ENCODE data around the gene MAP1LC3B.
A peak's percentile ranks its signal among the peaks of the same experiment; 100 is the strongest.
"Not testable (repeated sequence)": the region's sequence is repeated elsewhere in the genome, so short reads cannot be mapped to it uniquely, and the experiment has no call there.

Gene MAP1LC3B

GRCh38 chr16:87379312-87379752 lies 12.8 kb upstream of the MAP1LC3B start:
- DNase-seq; H3K27ac Mint-ChIP-seq; H3K9me3 Mint-ChIP-seq; H3K27me3 Mint-ChIP-seq; ATAC-seq (replicated peaks); H3K4me3 Mint-ChIP-seq: not testable (repeated sequence)
- peaks cover 36 to 54% of the 10 kb centered on the region in 2 donors for H3K4me1 Mint-ChIP-seq (ENCODE audit: low read depth in 2 of 2)
- peaks cover 21% of the 10 kb centered on the region for H3K36me3 Mint-ChIP-seq (ENCODE audit: insufficient read depth)

DNA sequence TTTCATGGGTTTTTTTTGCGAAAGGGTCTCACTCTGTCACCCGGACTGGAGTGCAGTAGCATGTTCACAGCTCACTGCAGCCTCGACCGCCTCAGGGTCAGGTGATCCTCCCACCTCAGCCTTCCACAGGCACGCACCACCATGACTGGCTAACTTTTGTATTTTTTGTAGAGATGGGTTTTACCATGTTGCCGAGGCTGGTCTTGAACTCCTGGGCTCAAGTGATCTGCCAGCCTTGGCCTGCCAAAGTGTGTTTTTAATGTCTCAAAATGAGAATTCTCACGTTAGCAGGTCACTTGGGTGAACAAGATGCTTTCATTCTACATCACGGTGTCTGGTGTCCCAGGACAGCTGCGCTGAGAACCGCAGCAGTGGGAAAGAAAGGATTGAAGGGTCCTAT lies 11.7 kb upstream of the MAP1LC3B start:
- DNase-seq (no peak), ATAC-seq (replicated peaks) (no peak)
- H3K4me1 Mint-ChIP-seq (ENCODE audit: low read depth in 2 of 2): peaks cover 41 to 57% of the 10 kb centered on the region in 2 donors
- H3K36me3 Mint-ChIP-seq (ENCODE audit: insufficient read depth): peaks cover 32% of the 10 kb centered on the region
- H3K4me3 Mint-ChIP-seq: peak overlapping the region; percentile 92 to 95
- H3K27ac Mint-ChIP-seq: peak overlapping the region; percentile 38 to 99
- no peaks in the 10 kb centered on the region for H3K27me3 Mint-ChIP-seq
- peaks cover 0 to 1% of the 10 kb centered on the region in 2 donors for H3K9me3 Mint-ChIP-seq

GRCh38 chr16:87380881-87381280 lies 11.3 kb upstream of the MAP1LC3B start:
- peak overlapping the region; percentile 92 to 95 for H3K4me3 Mint-ChIP-seq
- DNase-seq (no peak), ATAC-seq (replicated peaks) (no peak)
- H3K4me1 Mint-ChIP-seq (ENCODE audit: low read depth in 2 of 2): peaks cover 36 to 57% of the 10 kb centered on the region in 2 donors
- H3K27ac Mint-ChIP-seq: peak overlapping the region; percentile 38 to 99
- peaks cover 0 to 1% of the 10 kb centered on the region in 2 donors for H3K9me3 Mint-ChIP-seq
- peaks cover 36% of the 10 kb centered on the region for H3K36me3 Mint-ChIP-seq (ENCODE audit: insufficient read depth)
- no peaks in the 10 kb centered on the region for H3K27me3 Mint-ChIP-seq

DNA sequence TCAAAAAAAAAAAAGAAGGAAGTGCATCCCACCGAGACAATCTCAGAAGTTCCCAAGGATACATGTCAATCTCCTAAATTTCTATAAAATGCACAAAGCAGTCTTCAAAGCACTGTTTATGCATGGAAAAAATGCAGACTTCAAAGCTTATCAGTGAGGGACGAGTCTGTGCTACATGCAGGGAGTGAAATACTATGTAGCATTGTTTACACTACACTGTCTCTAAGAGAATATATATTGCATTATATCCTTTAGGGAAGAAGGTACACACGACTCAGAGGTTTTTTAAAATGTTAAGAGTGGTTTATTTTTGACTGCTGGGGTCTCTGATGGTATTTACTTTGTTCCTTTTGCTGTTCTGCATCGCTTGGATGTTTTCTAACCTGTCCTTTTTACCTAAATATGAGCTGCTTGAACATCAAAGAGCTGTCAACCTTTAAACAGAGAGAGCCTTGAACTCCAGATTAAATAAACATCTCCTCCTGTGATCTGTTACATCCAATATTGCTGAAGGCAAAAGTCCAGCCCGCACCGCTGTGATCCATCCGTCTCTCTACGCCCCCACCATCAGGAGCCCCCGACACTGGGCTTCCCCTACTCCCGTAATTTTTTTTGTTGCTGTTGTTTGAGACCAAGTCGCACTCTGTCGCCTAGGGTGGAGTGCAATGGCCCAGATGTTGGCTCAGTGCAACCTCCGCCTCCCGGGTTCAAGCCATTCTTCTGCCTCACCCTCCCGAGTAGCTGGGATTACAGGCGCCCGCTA lies 9.9 kb upstream of the MAP1LC3B start:
- peak overlapping the region; percentile 95 to 99 for H3K27ac Mint-ChIP-seq
- DNase-seq (no peak), ATAC-seq (replicated peaks) (no peak)
- H3K4me3 Mint-ChIP-seq: peak overlapping the region; percentile 92 to 95
- H3K9me3 Mint-ChIP-seq: peaks cover 0 to 1% of the 10 kb centered on the region in 2 donors
- H3K36me3 Mint-ChIP-seq (ENCODE audit: insufficient read depth): peaks cover 31% of the 10 kb centered on the region
- peaks cover 39 to 53% of the 10 kb centered on the region in 2 donors for H3K4me1 Mint-ChIP-seq (ENCODE audit: low read depth in 2 of 2)
- H3K27me3 Mint-ChIP-seq: no peaks in the 10 kb centered on the region

- Mint-ChIP-seq H3K9me3 (peaks cover 0 to 1% of the 10 kb centered on the region in 2 donors), H3K27me3 (no peaks in the 10 kb centered on the region), H3K27ac (peak within 1 kb of the TSS; percentile 99 to 100), H3K4me3 (peak within 1 kb of the TSS; percentile 92 to 95), H3K4me1 (ENCODE audit: low read depth in 2 of 2) (peaks cover 48 to 62% of the 10 kb centered on the region in 2 donors), H3K36me3 (ENCODE audit: insufficient read depth) (peaks cover 36% of the 10 kb centered on the region)
- peak; percentile 60 for ATAC-seq (replicated peaks)
- DNase-seq: peak; percentile 89 to 94 (median 94)
Measured at GRCh38 chr16:87383505-87384161, 8.5 kb upstream of the MAP1LC3B start, which contains the start of gene FBXO31. Gene FBXO31, minus strand, starts transcription at chr16:87383776. Its CDS starts 32 bp downstream, at chr16:87383744.

DNA sequence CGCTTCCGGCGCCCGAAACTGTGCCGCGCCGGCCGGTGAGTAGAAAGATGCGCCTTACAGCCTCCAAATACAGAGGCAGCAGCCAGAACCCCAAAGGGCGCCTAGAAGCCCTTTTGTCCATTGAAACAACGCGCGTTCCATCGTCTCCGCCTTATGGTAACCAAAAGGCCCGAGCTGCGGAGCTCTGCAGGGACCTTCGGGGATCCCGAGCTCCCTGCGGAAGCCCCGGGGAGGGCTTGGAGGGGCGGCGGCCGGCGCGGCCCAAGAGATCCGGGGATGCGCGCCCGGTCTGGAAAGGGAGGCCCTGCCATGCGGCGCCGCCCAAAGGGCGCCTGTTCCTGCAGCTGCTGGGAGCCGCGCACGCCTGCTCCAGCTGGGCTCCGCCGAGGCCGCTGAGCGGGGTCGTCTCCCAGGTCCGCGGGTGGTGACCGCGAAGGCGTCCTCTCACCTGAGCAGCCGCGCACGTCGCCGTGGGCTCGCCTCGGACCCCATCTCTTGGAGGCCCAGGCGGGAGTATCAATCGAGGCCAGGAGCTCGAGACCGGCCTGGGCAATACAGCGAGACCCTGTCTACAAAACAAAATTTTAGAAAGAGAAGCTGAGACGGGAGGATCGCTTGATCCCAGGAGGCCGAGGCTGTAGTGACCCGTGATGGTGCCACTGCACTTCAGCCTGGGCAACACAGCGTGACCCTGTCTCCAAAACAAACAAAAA lies 7.8 kb upstream of the MAP1LC3B start:
- H3K27me3 Mint-ChIP-seq: no peaks in the 10 kb centered on the region

DNA sequence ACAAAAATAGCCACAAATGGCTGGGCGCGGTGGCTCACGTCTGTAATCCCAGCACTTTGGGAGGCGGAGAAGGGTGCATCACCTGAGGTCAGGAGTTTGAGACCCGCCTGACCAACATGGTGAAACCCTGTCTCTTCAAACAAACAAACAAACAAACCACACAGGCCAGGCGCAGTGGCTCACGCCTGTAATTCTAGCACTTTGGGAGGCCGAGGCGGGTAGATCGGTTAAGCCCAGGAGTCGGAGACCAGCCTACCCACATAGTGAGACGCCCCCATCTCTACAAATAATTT lies 7.3 kb upstream of the MAP1LC3B start:
- not testable (repeated sequence) for H3K9me3 Mint-ChIP-seq; ATAC-seq (replicated peaks); DNase-seq; H3K27me3 Mint-ChIP-seq
- Mint-ChIP-seq H3K4me3 (peak overlapping the region; percentile 92 to 95), H3K36me3 (ENCODE audit: insufficient read depth) (peaks cover 36% of the 10 kb centered on the region), H3K4me1 (ENCODE audit: low read depth in 2 of 2) (peaks cover 47 to 59% of the 10 kb centered on the region in 2 donors), H3K27ac (peak overlapping the region; percentile 99 to 100)

More for the DNA sequence above, 7.8 kb upstream of the MAP1LC3B start:
- H3K36me3 Mint-ChIP-seq (ENCODE audit: insufficient read depth): peaks cover 36% of the 10 kb centered on the region
- H3K4me1 Mint-ChIP-seq (ENCODE audit: low read depth in 2 of 2): peaks cover 46 to 59% of the 10 kb centered on the region in 2 donors
- H3K4me3 Mint-ChIP-seq: peak overlapping the region; percentile 92 to 95
- H3K9me3 Mint-ChIP-seq: peaks cover 0 to 1% of the 10 kb centered on the region in 2 donors
- DNase-seq (no peak), ATAC-seq (replicated peaks) (no peak)
- H3K27ac Mint-ChIP-seq: peak overlapping the region; percentile 99 to 100

GRCh38 chr16:87387942-87388817 lies 4.0 kb upstream of the MAP1LC3B start:
- H3K36me3 Mint-ChIP-seq (ENCODE audit: insufficient read depth): peaks cover 43% of the 10 kb centered on the region
- no peaks in the 10 kb centered on the region for H3K27me3 Mint-ChIP-seq
- peak overlapping the region; percentile 94 to 97 for H3K27ac Mint-ChIP-seq
- peaks cover 33 to 36% of the 10 kb centered on the region in 2 donors for H3K4me1 Mint-ChIP-seq (ENCODE audit: low read depth in 2 of 2)
- ATAC-seq (replicated peaks) (peak; percentile 68), DNase-seq (peak; percentile 84 to 87 (median 85))
- H3K4me3 Mint-ChIP-seq: peak overlapping the region; percentile 48 to 53
- peaks cover 0 to 1% of the 10 kb centered on the region in 2 donors for H3K9me3 Mint-ChIP-seq

DNA sequence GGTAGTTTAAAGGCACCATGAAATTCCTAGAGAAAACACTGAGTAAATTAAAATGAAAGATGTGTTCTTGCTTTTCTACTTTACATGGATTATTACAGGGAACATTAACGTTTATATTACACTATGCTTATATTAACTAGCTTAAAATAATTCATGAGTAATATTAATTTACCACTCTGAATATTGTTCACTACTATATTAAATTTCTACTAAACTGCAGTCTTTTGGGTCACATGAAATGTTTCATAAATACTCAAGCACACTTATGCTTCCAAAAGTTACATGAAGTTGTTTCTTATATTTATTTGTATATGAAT lies 3.4 kb upstream of the MAP1LC3B start:
- Mint-ChIP-seq H3K27me3 (no peaks in the 10 kb centered on the region), H3K9me3 (peaks cover 0 to 1% of the 10 kb centered on the region in 2 donors), H3K4me3 (peak overlapping the region; percentile 48 to 53), H3K36me3 (ENCODE audit: insufficient read depth) (peaks cover 45% of the 10 kb centered on the region), H3K27ac (peak overlapping the region; percentile 94 to 97), H3K4me1 (ENCODE audit: low read depth in 2 of 2) (peaks cover 39 to 41% of the 10 kb centered on the region in 2 donors)
- DNase-seq: no peak
- no peak for ATAC-seq (replicated peaks)

GRCh38 chr16:87389245-87389644 lies 2.9 kb upstream of the MAP1LC3B start:
- Mint-ChIP-seq H3K27me3 (no peaks in the 10 kb centered on the region), H3K36me3 (ENCODE audit: insufficient read depth) (peaks cover 43% of the 10 kb centered on the region), H3K9me3 (no peaks in the 10 kb centered on the region), H3K4me1 (ENCODE audit: low read depth in 2 of 2) (peaks cover 43% of the 10 kb centered on the region in 2 donors), H3K27ac (peak overlapping the region; percentile 38 to 60), H3K4me3 (no peak overlapping the region)
- ATAC-seq (replicated peaks) (no peak), DNase-seq (no peak)

- not testable (repeated sequence) for DNase-seq; H3K27me3 Mint-ChIP-seq; ATAC-seq (replicated peaks); H3K9me3 Mint-ChIP-seq; H3K4me3 Mint-ChIP-seq
- Mint-ChIP-seq H3K36me3 (ENCODE audit: insufficient read depth) (peaks cover 43% of the 10 kb centered on the region), H3K4me1 (ENCODE audit: low read depth in 2 of 2) (peaks cover 42 to 50% of the 10 kb centered on the region in 2 donors), H3K27ac (peak overlapping the region in 1 of 2 donors; percentile 38)
Measured at GRCh38 chr16:87389914-87390313, 2.2 kb upstream of the MAP1LC3B start.

GRCh38 chr16:87390641-87391323 lies 1.4 kb upstream of the MAP1LC3B start:
- no peak for ATAC-seq (replicated peaks)
- Mint-ChIP-seq H3K9me3 (no peaks in the 10 kb centered on the region), H3K27ac (peak overlapping the region; percentile 89 to 90), H3K4me1 (ENCODE audit: low read depth in 2 of 2) (peaks cover 48 to 50% of the 10 kb centered on the region in 2 donors), H3K4me3 (peak overlapping the region; percentile 83 to 85), H3K36me3 (ENCODE audit: insufficient read depth) (peaks cover 42% of the 10 kb centered on the region), H3K27me3 (no peaks in the 10 kb centered on the region)
- DNase-seq: no peak
